ENCODE results near the gene CXXC5. TPM values are rescaled to one million over a fixed set of nuclear protein-coding genes. Genes with fewer than 3 reads are reported as not detected.
"Not testable (repeated sequence)": the region's sequence is repeated elsewhere in the genome, so short reads cannot be mapped to it uniquely, and the experiment has no call there.

Gene CXXC5
- total RNA-seq, 1 donor from 2014 or later: 67.3 TPM

GRCh38 chr5:139711067-139711905 lies 63.1 kb downstream of the CXXC5 start:
- ATAC-seq (ENCODE audit: poor library complexity) (peak; percentile 46), DNase-seq (peak; percentile 55)
- intact Hi-C loops (cut with DNase I): no loop called here

DNA sequence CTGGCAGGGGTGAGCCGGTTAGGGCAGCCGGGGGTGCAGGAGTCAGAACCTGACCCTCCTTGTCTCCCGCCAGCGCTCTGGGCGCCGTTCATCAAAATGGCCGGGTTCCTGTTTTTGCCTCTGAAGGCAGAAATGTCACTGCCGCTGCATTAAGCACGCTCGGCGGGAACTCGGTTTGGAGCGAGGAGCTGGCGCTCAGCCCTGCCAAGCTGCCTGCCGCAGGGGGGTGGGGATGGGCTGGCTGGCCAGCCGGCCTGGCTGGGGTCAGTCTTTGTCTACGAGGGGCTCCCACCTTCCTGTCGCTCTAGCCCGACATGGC lies 63.7 kb downstream of the CXXC5 start:
- intact Hi-C loops (cut with DNase I): no loop called here
- DNase-seq: no peak
- no peak for ATAC-seq (ENCODE audit: poor library complexity)

DNA sequence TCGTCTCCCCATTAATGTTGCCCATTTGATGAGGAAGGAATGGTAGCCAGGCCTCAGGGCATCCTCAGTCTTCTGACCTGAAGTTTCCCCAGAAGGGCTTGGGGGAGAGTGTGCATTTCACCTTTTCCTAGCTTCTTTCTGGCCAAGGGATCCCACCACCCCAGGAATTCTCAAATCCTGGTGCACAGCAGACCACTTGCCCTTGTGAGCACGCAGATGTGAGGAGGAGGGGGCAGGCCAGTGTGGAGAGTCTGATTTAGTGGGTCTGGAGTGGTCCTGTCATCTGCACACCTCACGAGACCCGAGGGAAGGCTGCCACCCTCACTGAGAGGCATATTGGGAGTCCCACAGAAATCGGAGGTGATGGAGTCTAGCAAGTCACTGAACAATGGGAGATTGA lies 64.3 kb downstream of the CXXC5 start:
- intact Hi-C loops (cut with DNase I): no loop called here
- DNase-seq: no peak
- ATAC-seq (ENCODE audit: poor library complexity): no peak

- intact Hi-C loops (cut with DNase I); ATAC-seq (ENCODE audit: poor library complexity): not testable (repeated sequence)
Observed at GRCh38 chr5:139713898-139714297, 65.7 kb downstream of the CXXC5 start.

DNA sequence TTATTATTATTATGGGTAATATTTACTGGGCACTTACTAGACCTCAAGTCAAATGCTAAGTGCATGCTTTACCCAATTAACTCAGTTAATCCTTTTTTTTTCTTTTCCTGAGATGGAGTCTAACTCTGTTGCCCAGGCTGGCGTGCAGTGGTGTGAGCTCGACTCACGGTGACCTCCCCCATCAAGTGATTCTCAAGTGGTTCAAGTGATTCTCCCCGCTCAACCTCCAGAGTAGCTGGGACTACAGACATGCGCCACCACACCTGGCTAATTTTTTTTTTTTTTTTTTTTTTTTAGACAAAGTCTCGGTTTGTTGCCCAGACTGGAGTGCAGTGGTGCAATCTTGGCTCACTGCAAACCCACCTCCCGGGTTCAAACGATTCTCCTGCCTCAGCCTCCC lies 69.1 kb downstream of the CXXC5 start:
- no peak for ATAC-seq (ENCODE audit: poor library complexity)
- no peak for DNase-seq
- intact Hi-C loops (cut with DNase I): no loop called here

More at GRCh38 chr5:139713898-139714297, 65.7 kb downstream of the CXXC5 start:
- DNase-seq: not testable (repeated sequence)

DNA sequence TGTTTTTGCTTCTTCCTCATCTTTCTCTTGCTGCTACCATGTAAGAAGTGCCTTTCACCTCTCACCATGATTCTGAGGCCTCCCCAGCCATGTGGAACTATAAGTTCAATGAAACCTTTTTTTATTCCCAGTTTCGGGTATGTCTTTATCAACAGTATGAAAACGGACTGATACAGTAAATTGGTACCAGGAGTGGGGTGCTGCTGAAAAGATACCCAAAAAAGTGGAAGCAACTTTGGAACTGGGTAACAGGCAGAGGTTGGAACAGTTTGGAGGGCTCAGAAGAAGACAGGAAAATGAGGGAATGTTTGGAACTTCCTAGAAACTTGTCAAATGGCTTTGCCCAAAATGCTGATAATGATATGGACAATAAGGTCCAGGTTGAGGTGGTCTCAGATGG lies 70.3 kb downstream of the CXXC5 start:
- DNase-seq; intact Hi-C loops (cut with DNase I); ATAC-seq (ENCODE audit: poor library complexity): not testable (repeated sequence)

DNA sequence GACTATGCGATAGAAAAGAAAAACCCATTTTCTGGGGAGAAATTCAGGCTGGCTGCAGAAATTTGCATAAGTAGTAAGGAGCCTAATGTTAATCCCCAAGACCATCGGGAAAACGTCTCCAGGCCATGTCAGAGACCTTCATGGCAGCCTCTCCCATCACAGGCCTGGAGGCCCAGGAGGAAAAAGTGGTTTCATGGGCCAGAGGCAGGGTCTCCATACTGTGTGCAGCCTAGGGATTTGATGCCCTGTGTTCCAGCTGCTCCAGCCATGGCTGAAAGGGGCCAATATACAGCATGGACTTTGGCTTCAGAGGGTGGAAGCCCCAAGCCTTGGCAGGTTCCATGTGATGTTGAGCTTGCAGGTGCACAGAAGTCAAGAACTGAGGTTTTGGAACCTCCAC lies 71.8 kb downstream of the CXXC5 start:
- ATAC-seq (ENCODE audit: poor library complexity); intact Hi-C loops (cut with DNase I); DNase-seq: not testable (repeated sequence)

DNA sequence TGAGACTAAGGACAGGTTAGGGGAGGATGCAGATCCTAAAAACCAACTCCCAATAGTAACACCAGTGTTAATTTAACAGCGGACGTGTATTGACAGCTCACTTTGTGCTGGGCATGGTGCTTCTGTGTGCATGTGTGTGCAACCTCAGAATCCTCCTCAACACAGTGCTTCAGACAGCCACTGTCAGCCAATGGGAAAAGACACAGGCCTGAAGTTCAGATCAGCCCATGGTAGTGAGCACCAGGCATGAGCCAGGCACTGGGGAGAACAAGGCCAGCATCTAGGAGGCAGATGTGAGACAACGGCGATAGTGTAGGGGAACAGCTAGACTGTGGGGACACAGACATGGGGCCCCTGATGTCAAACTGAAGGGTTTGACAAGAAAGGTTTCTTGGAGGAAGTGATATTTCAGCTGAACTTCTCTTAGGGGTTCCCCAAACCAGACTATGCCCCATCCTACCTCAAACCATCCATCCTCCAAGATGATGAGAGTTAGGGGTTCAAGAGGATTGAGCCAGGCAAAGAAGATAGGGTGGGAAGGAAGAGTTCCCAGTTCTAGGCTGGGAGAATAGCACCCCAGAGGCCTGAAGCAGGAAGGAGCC lies 75.9 kb downstream of the CXXC5 start:
- intact Hi-C loops (cut with DNase I): no loop called here
- DNase-seq (no peak), ATAC-seq (ENCODE audit: poor library complexity) (no peak)

DNA sequence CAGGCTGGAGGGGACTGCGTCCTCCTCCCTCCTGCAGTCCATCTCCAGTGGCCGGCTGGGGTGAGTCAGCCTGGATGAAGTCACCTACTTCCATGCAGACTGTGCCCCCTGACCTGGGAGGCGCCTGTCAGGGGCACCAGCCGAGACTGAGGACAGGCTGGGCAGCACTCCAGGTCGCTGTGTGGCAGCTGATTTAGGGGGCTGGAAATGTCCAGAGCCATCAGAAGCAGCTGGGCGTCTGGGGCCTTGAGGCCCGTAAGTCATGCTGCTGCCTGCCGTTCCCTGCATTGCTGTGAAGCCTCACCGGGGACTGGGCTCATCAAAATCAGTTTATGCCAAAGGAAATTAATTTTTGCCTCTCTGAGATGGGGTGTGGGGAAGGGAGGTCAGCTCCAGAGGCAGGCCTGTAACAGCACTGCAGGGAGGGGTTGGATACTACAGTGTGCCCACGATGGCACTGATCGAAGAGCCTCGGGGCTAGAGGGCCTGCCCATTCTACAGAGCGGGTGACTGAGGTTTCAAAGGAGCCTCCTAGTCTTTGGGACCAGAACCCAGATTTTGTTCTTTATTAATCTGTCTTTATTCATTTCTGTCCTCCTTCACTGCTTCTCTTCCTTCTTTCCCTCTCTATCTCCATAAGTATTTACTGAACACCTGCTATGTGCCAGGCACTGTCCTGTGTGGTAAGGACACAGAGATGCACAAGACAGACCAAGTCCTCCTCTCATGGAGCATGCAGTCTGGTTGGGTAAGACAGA lies 77.1 kb downstream of the CXXC5 start:
- DNase-seq (peak; percentile 62), ATAC-seq (ENCODE audit: poor library complexity) (peak; percentile 49)
- intact Hi-C loops (cut with DNase I): no loop called here

GRCh38 chr5:139726248-139726647 lies 78.1 kb downstream of the CXXC5 start:
- intact Hi-C loops (cut with DNase I): no loop called here
- no peak for DNase-seq
- ATAC-seq (ENCODE audit: poor library complexity): no peak

GRCh38 chr5:139727615-139728014 lies 79.5 kb downstream of the CXXC5 start:
- DNase-seq; ATAC-seq (ENCODE audit: poor library complexity); intact Hi-C loops (cut with DNase I): not testable (repeated sequence)

DNA sequence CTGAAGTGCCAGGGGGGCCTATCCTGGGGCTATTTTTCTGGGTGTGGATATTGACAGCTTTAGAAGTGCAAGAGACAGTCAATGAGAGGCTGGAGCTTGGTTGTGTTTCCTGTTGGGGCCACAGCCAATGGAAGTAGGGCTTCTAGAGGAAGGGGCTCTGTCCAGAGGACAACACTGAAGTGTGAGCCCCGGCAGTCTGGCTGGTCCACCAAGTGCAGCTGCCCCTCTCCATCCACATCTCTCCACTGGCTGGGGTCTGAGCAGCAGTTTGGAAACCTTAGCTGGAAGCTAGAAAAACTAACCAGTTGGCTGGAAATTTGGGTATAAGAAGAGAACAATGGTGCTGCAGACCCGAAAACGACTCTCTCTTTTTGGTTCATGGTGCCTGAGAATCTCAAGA lies 83.1 kb downstream of the CXXC5 start:
- intact Hi-C loops (cut with DNase I): no loop called here
- ATAC-seq (ENCODE audit: poor library complexity): no peak

DNA sequence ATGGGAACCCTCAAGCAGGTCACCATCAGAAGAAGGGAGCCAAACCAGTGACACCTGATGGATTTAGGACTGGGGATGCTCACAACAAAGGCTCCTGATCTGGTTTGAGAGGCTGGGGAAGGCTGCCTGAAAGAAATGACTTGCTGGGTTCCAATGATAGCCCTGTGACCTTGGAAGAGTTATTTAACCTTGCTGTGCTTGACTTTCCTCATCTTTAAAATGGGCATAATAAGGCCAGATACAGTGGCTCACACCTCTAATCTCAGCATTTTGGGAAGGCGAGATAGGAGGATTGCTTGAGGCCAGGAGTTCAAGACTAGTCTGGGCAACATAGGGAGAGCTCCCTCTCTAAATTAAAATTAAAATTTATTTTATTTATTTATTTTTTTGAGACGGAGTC lies 83.9 kb downstream of the CXXC5 start:
- intact Hi-C loops (cut with DNase I): no loop called here
- no peak for ATAC-seq (ENCODE audit: poor library complexity)
- no peak for DNase-seq

More for the DNA sequence above, 83.1 kb downstream of the CXXC5 start:
- DNase-seq: no peak

GRCh38 chr5:139733010-139733688 lies 85.0 kb downstream of the CXXC5 start:
- intact Hi-C loops (cut with DNase I): no loop called here
- no peak for DNase-seq
- ATAC-seq (ENCODE audit: poor library complexity): no peak

Other genes starting within 250 kb of the CXXC5 start
- 17.1 TPM for gene SPATA24, start 244.3 kb upstream of the CXXC5 start, total RNA-seq
- gene DNAJC18, start 208.8 kb upstream of the CXXC5 start, total RNA-seq: 11.5 TPM
- gene ECSCR, start 185.6 kb upstream of the CXXC5 start, total RNA-seq: 18.0 TPM
- not detected for gene SMIM33, start 177.3 kb upstream of the CXXC5 start, total RNA-seq
- 39.0 TPM for gene STING1, start 165.6 kb upstream of the CXXC5 start, total RNA-seq
- 114 TPM for gene UBE2D2, start 87.0 kb upstream of the CXXC5 start, total RNA-seq
- gene PSD2, start 147.5 kb downstream of the CXXC5 start, total RNA-seq: not detected

All from Right ventricle myocardium superior (tissue), 1 donor.